Measurements from ENCODE around the gene BRD1. TPM values are rescaled to one million over a fixed set of nuclear protein-coding genes. Genes with fewer than 3 reads are reported as not detected.
A peak's percentile ranks its signal among the peaks of the same experiment; 100 is the strongest.

The BRD1 gene
- total and polyA plus RNA-seq, 8 donors = 10.0 to 92.4 (median 30.4) TPM

DNA sequence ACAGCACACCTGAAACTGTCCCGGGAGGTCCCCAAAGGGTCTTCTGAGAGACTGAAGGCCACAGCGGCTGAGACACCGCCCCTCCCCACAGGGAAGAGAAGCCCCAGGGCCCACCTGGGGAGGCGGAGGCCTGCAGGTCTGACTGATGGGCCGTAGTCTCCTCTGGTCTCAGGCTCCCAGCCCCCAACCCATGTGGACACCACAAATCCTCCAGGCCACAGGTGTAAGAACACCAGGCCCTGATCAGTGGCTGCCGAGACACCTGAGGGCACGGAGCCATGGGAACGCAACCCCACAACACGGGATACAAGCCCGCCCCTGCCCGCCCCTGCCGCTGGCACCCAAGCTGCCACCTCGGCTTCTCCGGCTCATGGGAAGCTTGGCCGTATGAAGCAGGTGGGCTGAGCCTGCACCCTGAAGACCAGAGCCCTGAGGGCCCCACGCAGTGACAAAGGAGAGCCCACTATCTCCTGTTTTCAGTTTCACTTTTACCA lies 46.3 kb downstream of the BRD1 start:
- DNase-seq = no peak
- H3K27ac ChIP-seq = peak overlapping the region in 1 of 5 donors; percentile 68
- no peaks in the 10 kb centered on the region for H3K27me3 ChIP-seq
- peaks cover 42 to 94% (median 86%) of the 10 kb centered on the region in 4 donors for H3K36me3 ChIP-seq
- no peak for TF ChIP-seq CTCF (IDR thresholded peaks at IDR 0.05)
- no peak for TF ChIP-seq POLR2A (IDR thresholded peaks at IDR 0.05)
- no peak for TF ChIP-seq EP300 (IDR thresholded peaks at IDR 0.05)
- TF ChIP-seq POLR2AphosphoS5 (IDR thresholded peaks at IDR 0.05) = no peak
- peaks cover 0 to 41% (median 26%) of the 10 kb centered on the region in 4 donors for H3K4me1 ChIP-seq
- H3K9me3 ChIP-seq = no peaks in the 10 kb centered on the region
- intact Hi-C loops (cut with DNase I; ENCODE audit: low total_unique reads) = no loop called here
- 90 to 96% (median 91%) methylated on average over 14 to 16 of the region's 16 CpGs for WGBS, 5 donors
- no peak overlapping the region for H3K4me3 ChIP-seq

- no peaks in the 10 kb centered on the region for H3K27me3 ChIP-seq
- H3K27ac ChIP-seq = peak overlapping the region in 1 of 5 donors; percentile 68
- no peak overlapping the region for H3K4me3 ChIP-seq
- DNase-seq = no peak
- TF ChIP-seq CTCF (IDR thresholded peaks at IDR 0.05) (no peak), EP300 (IDR thresholded peaks at IDR 0.05) (no peak), POLR2AphosphoS5 (IDR thresholded peaks at IDR 0.05) (no peak), POLR2A (IDR thresholded peaks at IDR 0.05) (no peak)
- H3K36me3 ChIP-seq = peaks cover 47 to 94% (median 86%) of the 10 kb centered on the region in 4 donors
- H3K9me3 ChIP-seq = no peaks in the 10 kb centered on the region
- H3K4me1 ChIP-seq = peaks cover 0 to 35% (median 23%) of the 10 kb centered on the region in 4 donors
- 73 to 90% (median 87%) methylated on average over 11 to 19 of the region's 19 CpGs for WGBS, 5 donors
- intact Hi-C loops (cut with DNase I; ENCODE audit: low total_unique reads) = no loop called here
Measured at GRCh38 chr22:49780698-49781288, 46.9 kb downstream of the BRD1 start.

DNA sequence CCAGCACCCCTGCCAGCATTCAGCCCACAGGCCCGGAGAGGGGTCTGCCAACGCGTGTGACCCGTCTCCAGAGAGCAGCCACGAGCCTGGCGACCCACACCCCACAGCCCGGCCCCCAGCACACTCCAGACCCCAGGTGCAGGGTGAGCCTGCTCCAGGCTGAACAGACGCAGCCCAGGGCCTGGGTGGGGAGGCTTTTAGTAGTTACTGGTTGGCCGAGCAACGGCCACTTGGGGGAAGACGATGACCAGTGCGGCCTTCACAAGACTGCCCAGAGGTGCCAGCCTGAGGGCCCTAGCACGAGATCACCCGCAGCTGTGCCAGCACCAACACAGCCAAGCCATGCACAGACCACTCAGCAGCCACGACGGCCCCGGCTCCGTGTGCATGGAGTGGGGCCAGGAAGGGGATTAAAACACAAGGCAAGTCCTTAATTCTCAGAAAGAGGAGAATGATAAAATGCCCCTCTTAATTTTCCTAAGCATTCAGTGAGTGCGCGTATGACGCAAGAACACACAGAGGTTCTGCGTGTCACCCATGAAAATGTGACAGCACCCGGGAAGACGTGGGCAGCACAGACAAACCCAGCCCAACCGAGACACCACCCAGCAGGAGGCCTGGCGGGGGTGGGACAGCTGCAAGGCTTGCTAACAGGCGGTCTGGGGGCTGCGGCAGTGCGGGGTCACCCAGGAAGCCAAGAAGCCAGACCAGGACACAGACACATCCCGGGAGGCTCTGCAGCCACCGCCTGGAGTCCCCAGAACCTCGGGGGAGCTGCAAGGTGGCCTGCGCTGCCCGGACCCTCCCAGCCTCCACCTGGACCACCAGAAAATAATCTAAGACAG lies 47.6 kb downstream of the BRD1 start:
- H3K4me3 ChIP-seq = no peak overlapping the region
- H3K4me1 ChIP-seq = peaks cover 0 to 29% (median 21%) of the 10 kb centered on the region in 4 donors
- peaks cover 53 to 96% (median 86%) of the 10 kb centered on the region in 4 donors for H3K36me3 ChIP-seq
- H3K9me3 ChIP-seq = no peaks in the 10 kb centered on the region
- WGBS, 5 donors = 78 to 92% (median 86%) methylated on average over 27 to 34 of the region's 34 CpGs
- peak overlapping the region in 1 of 5 donors; percentile 68 for H3K27ac ChIP-seq
- TF ChIP-seq POLR2A (IDR thresholded peaks at IDR 0.05) (no peak), POLR2AphosphoS5 (IDR thresholded peaks at IDR 0.05) (no peak), EP300 (IDR thresholded peaks at IDR 0.05) (no peak), CTCF (IDR thresholded peaks at IDR 0.05) (no peak)
- intact Hi-C loops (cut with DNase I; ENCODE audit: low total_unique reads) = no loop called here
- no peaks in the 10 kb centered on the region for H3K27me3 ChIP-seq
- DNase-seq = no peak

DNA sequence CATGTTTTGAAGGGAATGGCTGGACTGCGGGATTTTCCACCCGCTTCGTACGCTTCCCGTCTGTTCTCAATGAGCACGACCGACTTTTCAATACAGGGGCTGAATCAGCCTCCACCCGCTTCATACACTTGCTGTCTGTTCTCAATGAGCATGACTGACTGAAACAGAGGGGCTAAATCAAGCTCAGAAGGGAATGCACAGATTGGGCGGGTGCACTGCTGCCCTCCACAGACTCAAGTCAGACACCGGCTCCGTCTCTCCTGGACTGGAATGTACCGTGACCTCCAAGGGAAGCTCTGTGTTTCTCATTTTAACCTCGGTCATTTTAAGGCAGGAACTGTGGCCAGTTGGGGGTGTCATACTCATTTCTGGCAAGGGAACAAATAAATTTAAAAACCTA lies 48.5 kb downstream of the BRD1 start:
- peaks cover 57 to 96% (median 86%) of the 10 kb centered on the region in 4 donors for H3K36me3 ChIP-seq
- peaks cover 0 to 27% (median 20%) of the 10 kb centered on the region in 4 donors for H3K4me1 ChIP-seq
- no peak for DNase-seq
- H3K4me3 ChIP-seq = no peak overlapping the region
- no peaks in the 10 kb centered on the region for H3K27me3 ChIP-seq
- peak overlapping the region in 1 of 5 donors; percentile 68 for H3K27ac ChIP-seq
- TF ChIP-seq POLR2AphosphoS5 (IDR thresholded peaks at IDR 0.05) (no peak), EP300 (IDR thresholded peaks at IDR 0.05) (no peak), POLR2A (IDR thresholded peaks at IDR 0.05) (no peak), CTCF (IDR thresholded peaks at IDR 0.05) (no peak)
- no peaks in the 10 kb centered on the region for H3K9me3 ChIP-seq
- 87 to 94% (median 93%) methylated on average over 13 of the region's 13 CpGs for WGBS, 5 donors
- intact Hi-C loops (cut with DNase I; ENCODE audit: low total_unique reads) = no loop called here
